Hepatocyte (in vitro differentiated cells): ENCODE measurements around the gene NSF.
"Not testable (repeated sequence)": the region's sequence is repeated elsewhere in the genome, so short reads cannot be mapped to it uniquely, and the experiment has no call there.

ENCODE experiments used
- EZH2 ChIP-seq: fragments of 200-600 bp; sonication (generic); IDR thresholded peaks from 2 replicates; pipeline ENCODE4 v1.6.1; 2016; ENCODE audit warnings: antibody characterized with exemption, mild to moderate bottlenecking, borderline replicate concordance
- EZH2phosphoT487 ChIP-seq: fragments of 200-600 bp; sonication (generic); IDR thresholded peaks from one replicate; pipeline ENCODE4 v1.6.1; 2018; ENCODE audit warnings: antibody characterized with exemption, mild to moderate bottlenecking, low read depth, moderate library complexity; ENCODE audit not compliant: unreplicated experiment, severe bottlenecking
- TF ChIP-seq, protein P1 (sequence below): fragments of 200-600 bp; sonication (generic); IDR thresholded peaks from 2 replicates; pipeline ENCODE4 v1.5.1; 2016; ENCODE audit warnings: antibody characterized with exemption, mild to moderate bottlenecking; ENCODE audit not compliant: poor library complexity

DNA sequence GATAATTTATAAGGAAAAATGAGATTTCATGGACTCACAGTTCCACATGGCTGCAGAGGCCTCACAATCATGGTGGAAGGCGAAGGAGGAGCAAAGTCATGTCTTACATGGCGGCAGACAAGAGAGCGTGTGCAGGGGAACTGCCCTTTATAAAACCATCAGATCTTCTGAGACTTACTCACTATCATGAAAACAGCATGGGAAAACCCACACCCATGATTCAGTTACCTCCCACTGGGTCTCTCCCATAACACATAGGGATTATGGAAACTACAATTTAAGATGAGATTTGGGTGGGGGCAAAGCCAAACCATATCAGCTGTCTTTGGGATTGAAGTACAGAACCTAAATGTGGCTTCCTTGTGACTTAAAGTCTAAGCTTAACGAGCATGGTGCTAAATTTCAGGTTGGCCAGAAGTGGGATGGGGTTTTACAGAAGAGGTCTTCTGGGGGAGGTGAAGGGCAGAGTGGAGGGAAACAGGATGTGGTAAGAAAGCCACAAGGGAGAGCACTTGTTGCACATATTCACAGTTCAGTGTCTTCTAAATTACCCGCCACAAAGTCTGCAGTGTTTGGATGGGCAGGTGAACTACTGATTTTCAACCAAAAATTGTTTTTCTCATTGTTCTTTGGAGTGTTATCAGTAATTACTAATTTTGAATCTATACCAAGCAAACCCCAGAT, 38.4 kb downstream of the NSF start:
- TF ChIP-seq, protein P1, sequence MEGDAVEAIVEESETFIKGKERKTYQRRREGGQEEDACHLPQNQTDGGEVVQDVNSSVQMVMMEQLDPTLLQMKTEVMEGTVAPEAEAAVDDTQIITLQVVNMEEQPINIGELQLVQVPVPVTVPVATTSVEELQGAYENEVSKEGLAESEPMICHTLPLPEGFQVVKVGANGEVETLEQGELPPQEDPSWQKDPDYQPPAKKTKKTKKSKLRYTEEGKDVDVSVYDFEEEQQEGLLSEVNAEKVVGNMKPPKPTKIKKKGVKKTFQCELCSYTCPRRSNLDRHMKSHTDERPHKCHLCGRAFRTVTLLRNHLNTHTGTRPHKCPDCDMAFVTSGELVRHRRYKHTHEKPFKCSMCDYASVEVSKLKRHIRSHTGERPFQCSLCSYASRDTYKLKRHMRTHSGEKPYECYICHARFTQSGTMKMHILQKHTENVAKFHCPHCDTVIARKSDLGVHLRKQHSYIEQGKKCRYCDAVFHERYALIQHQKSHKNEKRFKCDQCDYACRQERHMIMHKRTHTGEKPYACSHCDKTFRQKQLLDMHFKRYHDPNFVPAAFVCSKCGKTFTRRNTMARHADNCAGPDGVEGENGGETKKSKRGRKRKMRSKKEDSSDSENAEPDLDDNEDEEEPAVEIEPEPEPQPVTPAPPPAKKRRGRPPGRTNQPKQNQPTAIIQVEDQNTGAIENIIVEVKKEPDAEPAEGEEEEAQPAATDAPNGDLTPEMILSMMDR = not testable (repeated sequence)
- TF ChIP-seq EZH2phosphoT487, EZH2: not testable (repeated sequence)
